Adrenal gland (tissue), 12 donors: ENCODE data around the gene PLGRKT. TPM values are rescaled to one million over a fixed set of nuclear protein-coding genes. Genes with fewer than 3 reads are reported as not detected.

Experiments
- DNase-seq, 7 donors: peaks; one replicate each; pipeline ENCODE4 v3.0.0-alpha.2; 2019 to 2020
- H3K27ac ChIP-seq, 5 donors: fragments of 200-600 bp; sonication (generic) in 4 of 5; 1 replicate in 3 of 5; 2 replicates in 2 of 5; pipeline versions ENCODE4 v1.5.1 to v1.8.0; 2016 to 2020; ENCODE audit warnings: mild to moderate bottlenecking in 1 of 5
- H3K27me3 ChIP-seq: fragments of 200-600 bp; 2 replicates; pipeline ENCODE4 v1.8.0; 2021
- H3K36me3 ChIP-seq, 2 donors: fragments of 200-600 bp; replicated peaks in 1 of 2; 1 replicate in 1 of 2; 2 replicates in 1 of 2; pipeline versions ENCODE4 v1.5.1 to v1.8.0; 2018 to 2022
- H3K4me1 ChIP-seq, 2 donors: fragments of 200-600 bp; replicated peaks in 1 of 2; 1 replicate in 1 of 2; 2 replicates in 1 of 2; pipeline versions ENCODE4 v1.5.1 to v1.8.0; 2018 to 2021
- H3K4me3 ChIP-seq, 4 donors: fragments of 200-600 bp; sonication (generic) in 3 of 4; one replicate each; pipeline ENCODE4 v1.5.1; 2016 to 2018
- H3K9me3 ChIP-seq, 3 donors: fragments of 200-600 bp; sonication (generic) in 1 of 3; replicated peaks in 1 of 3; 1 replicate in 2 of 3; 2 replicates in 1 of 3; pipeline versions ENCODE4 v1.5.1 to v1.8.0; 2016 to 2021
- CTCF ChIP-seq, 6 experiments: fragments of 450-650 bp in 4 of 6; fragments of 200-600 bp in 2 of 6; sonication (generic) in 1 of 6; IDR thresholded peaks; 1 replicate in 5 of 6; 2 replicates in 1 of 6; pipeline versions ENCODE4 v1.5.1 to v1.8.0; 2016 to 2021; ENCODE audit warnings: antibody characterized with exemption in 6 of 6, mild to moderate bottlenecking in 2 of 6, moderate library complexity in 1 of 6
- POLR2A ChIP-seq, 2 donors: fragments of 450-650 bp; IDR thresholded peaks; one replicate each; pipeline ENCODE4 v1.6.1; 2017; ENCODE audit warnings: antibody characterized with exemption in 2 of 2, mild to moderate bottlenecking in 2 of 2, moderate library complexity in 1 of 2
- WGBS, 4 donors: extraction: QIAGEN DNeasy Blood & Tissue Kit in 2 of 4; methylation state at CpG; one replicate each; pipeline versions ENCODE4 v1.1.5 to v1.1.7; 2013 to 2017; 5-methylcytosine and 5-hydroxymethylcytosine counted together
- intact Hi-C, 2 donors: fragments of 100-400 bp; cut with DNase I; formaldehyde crosslinking; loops; one replicate each; pipeline versions ENCODE4 v1.14.1 to v1.15.0; 2022 to 2023
- polyA plus RNA-seq, 3 donors: library from polyadenylated mRNA; stranded (reverse); fragments of 200-250 nt in 2 of 3; fragments of 350-450 nt in 1 of 3; fragmentation: Illumina TruSeq in 1 of 3; extraction: RNeasy Lipid Tissue Mini Kit (QIAGEN cat#74804) in 1 of 3; gene quantifications; one replicate each; pipeline ENCODE4 v1.2.3, GENCODE V29; 2013 to 2014
- total RNA-seq, 9 donors: library from RNA; depleted of rRNA in 4 of 9; stranded (reverse); fragments of >200 nt in 4 of 9; fragments of 120-200 nt in 1 of 9; fragmentation: NEBNext Ultra II Directional in 1 of 9; extraction: Animal tissue kit (Norgen Biotek cat#: 25700) in 1 of 9; gene quantifications; one replicate each; pipeline versions ENCODE4 v1.1.0 to v1.2.4, GENCODE V29; 2013 to 2023
- donor health status: healthy with polysubstance abuse.
- donor health status: Bipolar disorder and iron deficiency.
- donor health status: DM: yes; HTN: yes; CAD: no.
- donor health status: DM: no; HTN: no; CAD: no.
- donor health status: DM: no; HTN: no; CAD: no.
- donor health status: DM: yes; HTN: yes; CAD: no.

PLGRKT gene
- total and polyA plus RNA-seq, 12 donors, result 7.2 to 32.0 (median 20.7) TPM

GRCh38 chr9:5360341-5360740, 77.4 kb downstream of the PLGRKT start:
- Histone ChIP-seq H3K27me3 (no peaks in the 10 kb centered on the region), H3K4me1 (no peaks in the 10 kb centered on the region), H3K36me3 (no peaks in the 10 kb centered on the region), H3K4me3 (no peak overlapping the region), H3K27ac (no peak overlapping the region), H3K9me3 (no peaks in the 10 kb centered on the region)
- TF ChIP-seq POLR2A (IDR thresholded peaks at IDR 0.05), result no peak
- no peak for TF ChIP-seq CTCF (IDR thresholded peaks at IDR 0.05)
- DNase-seq, result no peak
- intact Hi-C loops, result no loop called here

- no peak for DNase-seq
- no peaks in the 10 kb centered on the region for H3K27me3 ChIP-seq
- H3K27ac ChIP-seq, result no peak overlapping the region
- H3K9me3 ChIP-seq, result no peaks in the 10 kb centered on the region
- no peaks in the 10 kb centered on the region for H3K36me3 ChIP-seq
- H3K4me3 ChIP-seq, result no peak overlapping the region
- TF ChIP-seq POLR2A (IDR thresholded peaks at IDR 0.05), result no peak
- TF ChIP-seq CTCF (IDR thresholded peaks at IDR 0.05), result no peak
- intact Hi-C loops, result no loop called here
- H3K4me1 ChIP-seq, result no peaks in the 10 kb centered on the region
- WGBS, 4 donors, result 82 to 95% (median 92%) methylated on average over 1 of the region's 1 CpG
These were observed 80.2 kb downstream of the PLGRKT start for GRCh38 chr9:5357431-5358105.

GRCh38 chr9:5355817-5356216, 81.9 kb downstream of the PLGRKT start:
- H3K9me3 ChIP-seq, result no peaks in the 10 kb centered on the region
- intact Hi-C loops, result no loop called here
- WGBS, 4 donors, result 93 to 97% (median 96%) methylated on average over 2 of the region's 2 CpGs
- no peaks in the 10 kb centered on the region for H3K27me3 ChIP-seq
- H3K36me3 ChIP-seq, result no peaks in the 10 kb centered on the region
- TF ChIP-seq CTCF (IDR thresholded peaks at IDR 0.05) (no peak), POLR2A (IDR thresholded peaks at IDR 0.05) (no peak)
- H3K4me3 ChIP-seq, result no peak overlapping the region
- H3K27ac ChIP-seq, result no peak overlapping the region
- H3K4me1 ChIP-seq, result no peaks in the 10 kb centered on the region
- no peak for DNase-seq

- no peak overlapping the region for H3K4me3 ChIP-seq
- no peaks in the 10 kb centered on the region for H3K4me1 ChIP-seq
- no peak overlapping the region for H3K27ac ChIP-seq
- no peak for TF ChIP-seq POLR2A (IDR thresholded peaks at IDR 0.05)
- TF ChIP-seq CTCF (IDR thresholded peaks at IDR 0.05), result no peak
- H3K27me3 ChIP-seq, result no peaks in the 10 kb centered on the region
- 97 to 100% (median 99%) methylated on average over 1 of the region's 1 CpG for WGBS, 4 donors
- no peaks in the 10 kb centered on the region for H3K9me3 ChIP-seq
- intact Hi-C loops, result no loop called here
- no peak for DNase-seq
- no peaks in the 10 kb centered on the region for H3K36me3 ChIP-seq
These were observed 82.5 kb downstream of the PLGRKT start for GRCh38 chr9:5355226-5355625.
